RWPE1 (cell line): ENCODE results near the gene GAL.

Source experiments
- CTCF ChIA-PET: fragments of 350-600 bp; sonication (Branson Sonifier 250); formaldehyde crosslinking; extraction: SDS; loops from one replicate; lab custom pipeline; 2021; lab: Yijun Ruan, JAX
- POLR2A ChIA-PET: fragments of 400-600 bp; formaldehyde crosslinking; extraction: SDS; loops from one replicate; lab custom pipeline; 2020; ENCODE audit warnings: antibody characterized with exemption; ENCODE audit not compliant: low non-redundant PET; lab: Yijun Ruan, JAX
- DNase-seq: peaks from one replicate; pipeline ENCODE4 v3.0.0; 2012; ENCODE audit warnings: low spot score
- H3K27ac ChIP-seq: fragments of 450-650 bp; 2 replicates; pipeline ENCODE4 v1.5.1; 2017
- CTCF ChIP-seq: fragments of 450-650 bp; conservative IDR thresholded peaks from 2 replicates; pipeline ENCODE4 v1.5.1; 2017; ENCODE audit warnings: low read depth, mild to moderate bottlenecking

The GAL gene

GRCh38 chr11:68658661-68659060 is 25.7 kb upstream of the GAL start:
- CTCF ChIA-PET, result interaction anchor here (0.7 kb wide), 1 partner anchor 13 kb away, joined by 3 read pairs; no protein-coding TSS in a partner anchor
- TF ChIP-seq CTCF, result no peak
- H3K27ac ChIP-seq, result no peak overlapping the region
- POLR2A ChIA-PET, result no interaction called here
- DNase-seq, result no peak

GRCh38 chr11:68659158-68659921 is 25.0 kb upstream of the GAL start:
- CTCF ChIA-PET, result interaction anchor here (0.7 kb wide), 1 partner anchor 13 kb away, joined by 3 read pairs; no protein-coding TSS in a partner anchor
- DNase-seq, result peak; percentile 72
- POLR2A ChIA-PET, result no interaction called here
- no peak overlapping the region for H3K27ac ChIP-seq
- TF ChIP-seq CTCF, result no peak

- no peak for DNase-seq
- ChIA-PET CTCF (no interaction called here), POLR2A (no interaction called here)
- TF ChIP-seq CTCF, result no peak
- no peak overlapping the region for H3K27ac ChIP-seq
These were observed 24.1 kb upstream of the GAL start for GRCh38 chr11:68660066-68660810.

- CTCF ChIA-PET, result no interaction called here
- H3K27ac ChIP-seq, result no peak overlapping the region
- no peak for TF ChIP-seq CTCF
- POLR2A ChIA-PET, result no interaction called here
- no peak for DNase-seq
These were observed 23.3 kb upstream of the GAL start for GRCh38 chr11:68661014-68661413.

GRCh38 chr11:68661697-68662603 is 22.4 kb upstream of the GAL start:
- no peak overlapping the region for H3K27ac ChIP-seq
- POLR2A ChIA-PET, result no interaction called here
- TF ChIP-seq CTCF, result no peak
- DNase-seq, result no peak
- CTCF ChIA-PET, result no interaction called here

GRCh38 chr11:68663482-68664010 is 20.8 kb upstream of the GAL start:
- no peak for TF ChIP-seq CTCF
- H3K27ac ChIP-seq, result no peak overlapping the region
- DNase-seq, result no peak
- ChIA-PET POLR2A (no interaction called here), CTCF (interaction anchor here (0.6 kb wide), 1 partner anchor 167 kb away, joined by 4 read pairs; no protein-coding TSS in a partner anchor)
